ENCODE data around the gene DSCAML1. TPM values are rescaled to one million over a fixed set of nuclear protein-coding genes. Genes with fewer than 3 reads are reported as not detected.

DSCAML1 gene
- total and polyA plus RNA-seq, 3 donors from 2014 or later = 1.6 to 6.1 (median 3.0) TPM

DNA sequence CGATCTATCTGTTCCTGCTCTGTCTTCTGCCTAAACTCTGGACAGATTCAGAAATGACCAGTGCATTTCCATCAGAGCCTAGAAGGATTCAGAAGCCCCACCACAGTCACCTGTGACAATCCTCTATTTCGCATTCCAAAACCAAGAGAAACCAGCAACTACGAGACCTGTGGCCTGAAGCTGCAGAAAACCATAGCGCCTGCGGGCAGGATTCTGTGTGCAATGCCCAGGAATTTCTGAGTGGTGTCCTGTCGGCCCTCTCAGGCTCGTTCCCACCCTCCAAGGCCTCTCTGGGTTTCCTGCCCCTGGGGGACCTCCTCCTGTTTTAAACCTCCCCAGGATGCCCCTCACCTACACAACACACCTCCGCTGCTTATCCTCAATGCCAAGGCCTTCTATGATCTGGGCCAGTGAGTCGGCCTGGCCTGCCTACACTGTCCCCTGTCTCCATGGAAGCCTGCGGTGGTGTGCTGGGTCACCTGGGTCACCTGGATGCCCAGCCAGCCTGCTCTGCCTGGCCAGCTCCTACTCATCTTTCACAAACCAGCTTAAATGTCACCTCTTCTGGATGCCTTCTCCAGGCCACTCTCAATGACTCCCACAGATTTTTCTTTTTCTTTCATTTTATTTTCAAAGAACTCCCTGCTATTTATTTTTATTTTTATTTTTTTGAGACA, 271.0 kb downstream of the DSCAML1 start:
- 93 to 95% methylated on average over 10 of the region's 10 CpGs for WGBS, 2 donors
- TF ChIP-seq CTCF (IDR thresholded peaks at IDR 0.05) (no peak), POLR2A (IDR thresholded peaks at IDR 0.05) (no peak)
- Histone ChIP-seq H3K27me3 (no peaks in the 10 kb centered on the region), H3K9me3 (no peaks in the 10 kb centered on the region), H3K36me3 (ENCODE audit: low read depth, missing control alignments) (no peaks in the 10 kb centered on the region), H3K27ac (no peak overlapping the region), H3K4me3 (no peak overlapping the region), H3K4me1 (peaks cover 15% of the 10 kb centered on the region)
- intact Hi-C loops (cut with DNase I; ENCODE audit: low total_unique reads) = no loop called here
- DNase-seq = no peak

DNA sequence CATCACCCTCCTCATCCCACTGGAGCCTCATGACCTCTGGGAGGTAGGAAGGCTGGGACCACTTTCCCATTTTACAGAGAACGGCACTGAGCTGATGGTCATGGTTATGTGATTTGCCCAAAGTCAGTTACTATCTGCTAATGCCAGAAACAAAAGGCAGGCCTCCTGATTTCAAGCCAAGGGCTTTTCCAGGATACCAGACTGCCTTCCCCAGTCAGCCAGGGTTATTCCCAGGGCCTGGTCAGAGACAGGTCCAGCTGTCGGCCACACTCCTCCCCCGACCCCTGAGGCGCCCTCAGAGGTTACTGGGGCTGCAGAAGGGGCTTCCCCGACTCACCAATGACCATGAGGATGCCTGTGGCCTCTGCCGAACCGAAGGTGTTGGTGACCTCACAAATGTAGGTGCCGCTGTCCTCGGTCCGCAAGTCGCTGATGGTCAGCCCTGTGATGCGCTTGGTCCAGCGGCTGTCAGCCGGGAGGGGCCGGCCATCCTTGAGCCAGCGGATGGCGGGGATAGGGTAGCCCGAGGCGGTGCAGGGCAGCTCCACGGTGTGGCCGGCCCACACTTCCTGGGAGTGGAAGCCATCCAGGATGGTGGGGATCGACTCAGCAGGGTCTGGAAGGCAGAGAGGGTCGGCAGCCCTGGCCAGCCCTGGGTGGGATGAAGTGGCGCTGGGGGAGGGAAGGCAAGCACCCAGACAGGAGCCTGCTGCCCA, 272.4 kb downstream of the DSCAML1 start:
- TF ChIP-seq POLR2A (IDR thresholded peaks at IDR 0.05) (no peak), CTCF (IDR thresholded peaks at IDR 0.05) (no peak)
- H3K9me3 ChIP-seq = no peaks in the 10 kb centered on the region
- 92 to 100% methylated on average over 1 to 24 of the region's 24 CpGs for WGBS, 2 donors
- H3K4me1 ChIP-seq = peaks cover 15% of the 10 kb centered on the region
- no peak for DNase-seq
- no peak overlapping the region for H3K4me3 ChIP-seq
- H3K27me3 ChIP-seq = no peaks in the 10 kb centered on the region
- intact Hi-C loops (cut with DNase I; ENCODE audit: low total_unique reads) = no loop called here
- no peak overlapping the region for H3K27ac ChIP-seq
- no peaks in the 10 kb centered on the region for H3K36me3 ChIP-seq (ENCODE audit: low read depth, missing control alignments)

GRCh38 chr11:117523680-117524079, 273.3 kb downstream of the DSCAML1 start:
- Histone ChIP-seq H3K4me1 (peaks cover 18% of the 10 kb centered on the region), H3K9me3 (no peaks in the 10 kb centered on the region), H3K36me3 (ENCODE audit: low read depth, missing control alignments) (no peaks in the 10 kb centered on the region), H3K4me3 (no peak overlapping the region), H3K27ac (no peak overlapping the region), H3K27me3 (no peaks in the 10 kb centered on the region)
- TF ChIP-seq POLR2A (IDR thresholded peaks at IDR 0.05) (no peak), CTCF (IDR thresholded peaks at IDR 0.05) (no peak)
- 73 to 96% methylated on average over 3 of the region's 3 CpGs for WGBS, 2 donors
- intact Hi-C loops (cut with DNase I; ENCODE audit: low total_unique reads) = no loop called here
- DNase-seq = no peak

DNA sequence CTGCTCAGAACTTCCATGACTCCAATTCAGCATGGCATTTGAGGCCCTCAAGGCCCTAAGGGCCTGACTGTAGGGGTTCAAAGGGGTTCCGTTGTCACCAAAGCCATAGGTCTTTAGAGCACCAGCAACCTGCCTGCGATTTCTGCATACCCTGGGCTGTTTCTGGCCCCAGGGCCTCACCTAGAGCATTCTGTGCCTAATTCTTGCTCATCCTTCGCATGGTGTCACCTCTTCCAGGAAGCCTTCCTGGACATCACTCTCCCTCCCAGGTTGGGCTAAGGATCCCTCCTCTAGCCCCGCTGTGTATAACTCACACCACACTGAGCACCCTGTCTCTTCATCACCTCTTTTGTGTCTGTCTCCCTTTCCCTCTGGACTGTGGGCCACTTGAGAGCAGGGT, 275.0 kb downstream of the DSCAML1 start:
- Histone ChIP-seq H3K36me3 (ENCODE audit: low read depth, missing control alignments) (no peaks in the 10 kb centered on the region), H3K27me3 (no peaks in the 10 kb centered on the region), H3K4me3 (no peak overlapping the region), H3K4me1 (peaks cover 9% of the 10 kb centered on the region), H3K27ac (no peak overlapping the region), H3K9me3 (no peaks in the 10 kb centered on the region)
- WGBS, 2 donors = 89 to 96% methylated on average over 4 of the region's 4 CpGs
- no peak for DNase-seq
- TF ChIP-seq CTCF (IDR thresholded peaks at IDR 0.05) (no peak), POLR2A (IDR thresholded peaks at IDR 0.05) (no peak)
- intact Hi-C loops (cut with DNase I; ENCODE audit: low total_unique reads) = no loop called here

Measured in testis (tissue), 3 donors.